HS-5 (cell line): ENCODE results near the gene GNAT1.
A peak's percentile ranks its signal among the peaks of the same experiment; 100 is the strongest.

Experiments used
- DNase-seq: peaks from one replicate; pipeline ENCODE4 v3.0.0-alpha.2; 2012; ENCODE audit warnings: low read depth

The GNAT1 gene

GRCh38 chr3:50181985-50182384 lies 9.4 kb upstream of the GNAT1 start:
- DNase-seq, result no peak

GRCh38 chr3:50182533-50183099 lies 8.8 kb upstream of the GNAT1 start:
- no peak for DNase-seq

- DNase-seq, result no peak
These were observed 7.7 kb upstream of the GNAT1 start for GRCh38 chr3:50183755-50184154.

GRCh38 chr3:50184242-50184978 lies 7.0 kb upstream of the GNAT1 start:
- DNase-seq, result no peak

- DNase-seq, result no peak
These were observed 6.2 kb upstream of the GNAT1 start for GRCh38 chr3:50185230-50185629.

- no peak for DNase-seq
These were observed 5.3 kb upstream of the GNAT1 start for GRCh38 chr3:50186096-50186495.

GRCh38 chr3:50187750-50188149 lies 3.7 kb upstream of the GNAT1 start:
- DNase-seq, result no peak

GRCh38 chr3:50189274-50189673 lies 2.1 kb upstream of the GNAT1 start:
- peak; percentile 40 for DNase-seq

GRCh38 chr3:50189989-50190388 lies 1.4 kb upstream of the GNAT1 start:
- DNase-seq, result no peak

GRCh38 chr3:50192124-50192523 lies 714 bp downstream of the GNAT1 start:
- DNase-seq, result no peak

GRCh38 chr3:50192689-50193141 lies 1.3 kb downstream of the GNAT1 start:
- peak; percentile 24 for DNase-seq

GRCh38 chr3:50193286-50193685 lies 1.9 kb downstream of the GNAT1 start:
- DNase-seq, result no peak

- DNase-seq, result no peak
These were observed 2.3 kb downstream of the GNAT1 start for GRCh38 chr3:50193746-50194127.

- peak; percentile 15 for DNase-seq
These were observed 2.9 kb downstream of the GNAT1 start for GRCh38 chr3:50194128-50194902.

- DNase-seq, result no peak
These were observed 3.6 kb downstream of the GNAT1 start for GRCh38 chr3:50194903-50195500.

- DNase-seq, result no peak
These were observed 4.3 kb downstream of the GNAT1 start for GRCh38 chr3:50195501-50196252.

- no peak for DNase-seq
These were observed 4.9 kb downstream of the GNAT1 start for GRCh38 chr3:50196253-50196801.

GRCh38 chr3:50201573-50202315 lies 10.3 kb downstream of the GNAT1 start:
- DNase-seq, result no peak

GRCh38 chr3:50202353-50203112 lies 11.1 kb downstream of the GNAT1 start:
- DNase-seq, result no peak

GRCh38 chr3:50203113-50203808 lies 11.9 kb downstream of the GNAT1 start:
- DNase-seq, result no peak
